SU-DHL-6 (cell line): ENCODE measurements around the gene RETREG2.

Experiments
- EZH2phosphoT487 ChIP-seq: fragments of 200-600 bp; sonication (generic), shearing (Covaris generic); conservative IDR thresholded peaks from 2 replicates; pipeline ENCODE4 v1.6.1; 2018; ENCODE audit warnings: mild to moderate bottlenecking, antibody characterized with exemption, low read length, moderate library complexity, mixed read lengths
- TF ChIP-seq, protein P1 (sequence below): fragments of 200-600 bp; sonication (generic); IDR thresholded peaks from one replicate; pipeline ENCODE4 v1.5.1; 2017; ENCODE audit warnings: antibody characterized with exemption, mild to moderate bottlenecking, low read length, moderate library complexity; ENCODE audit not compliant: insufficient read depth, poor library complexity, severe bottlenecking

- TF ChIP-seq, protein P1, sequence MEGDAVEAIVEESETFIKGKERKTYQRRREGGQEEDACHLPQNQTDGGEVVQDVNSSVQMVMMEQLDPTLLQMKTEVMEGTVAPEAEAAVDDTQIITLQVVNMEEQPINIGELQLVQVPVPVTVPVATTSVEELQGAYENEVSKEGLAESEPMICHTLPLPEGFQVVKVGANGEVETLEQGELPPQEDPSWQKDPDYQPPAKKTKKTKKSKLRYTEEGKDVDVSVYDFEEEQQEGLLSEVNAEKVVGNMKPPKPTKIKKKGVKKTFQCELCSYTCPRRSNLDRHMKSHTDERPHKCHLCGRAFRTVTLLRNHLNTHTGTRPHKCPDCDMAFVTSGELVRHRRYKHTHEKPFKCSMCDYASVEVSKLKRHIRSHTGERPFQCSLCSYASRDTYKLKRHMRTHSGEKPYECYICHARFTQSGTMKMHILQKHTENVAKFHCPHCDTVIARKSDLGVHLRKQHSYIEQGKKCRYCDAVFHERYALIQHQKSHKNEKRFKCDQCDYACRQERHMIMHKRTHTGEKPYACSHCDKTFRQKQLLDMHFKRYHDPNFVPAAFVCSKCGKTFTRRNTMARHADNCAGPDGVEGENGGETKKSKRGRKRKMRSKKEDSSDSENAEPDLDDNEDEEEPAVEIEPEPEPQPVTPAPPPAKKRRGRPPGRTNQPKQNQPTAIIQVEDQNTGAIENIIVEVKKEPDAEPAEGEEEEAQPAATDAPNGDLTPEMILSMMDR: no peak
- TF ChIP-seq EZH2phosphoT487: no peak
These were observed 47.3 kb downstream of the RETREG2 start for GRCh38 chr2:219225350-219225749.
